Smooth muscle cell (in vitro differentiated cells): ENCODE measurements around the gene SUGCT. TPM values are rescaled to one million over a fixed set of nuclear protein-coding genes. Genes with fewer than 3 reads are reported as not detected.

Experiments
- DNase-seq: peaks from one replicate; lab custom pipeline; 2025; ENCODE audit not compliant: unreplicated experiment; lab: John Stamatoyannopoulos, UW
- H2AFZ ChIP-seq: fragments of 200-600 bp; sonication (generic); 2 replicates; pipeline ENCODE4 v1.6.0; 2016; ENCODE audit warnings: antibody characterized with exemption, low read depth, mild to moderate bottlenecking
- H3F3A ChIP-seq: fragments of 200-600 bp; sonication (generic); 2 replicates; pipeline ENCODE4 v1.6.0; 2017; ENCODE audit warnings: antibody characterized with exemption, low read depth
- H3K27ac ChIP-seq: fragments of 200-600 bp; sonication (generic); 2 replicates; pipeline ENCODE4 v1.5.1; 2016; ENCODE audit warnings: low read depth, mild to moderate bottlenecking
- H3K27me3 ChIP-seq: fragments of 200-600 bp; sonication (generic); 2 replicates; pipeline ENCODE4 v1.6.1; 2016; ENCODE audit warnings: low read depth, mild to moderate bottlenecking
- H3K36me3 ChIP-seq: fragments of 200-600 bp; sonication (generic); 2 replicates; pipeline ENCODE4 v1.5.1; 2016; ENCODE audit warnings: low read depth
- H3K4me1 ChIP-seq: fragments of 200-600 bp; sonication (generic); 2 replicates; pipeline ENCODE4 v1.5.1; 2016; ENCODE audit warnings: low read depth
- H3K4me2 ChIP-seq: fragments of 200-600 bp; sonication (generic); 2 replicates; pipeline ENCODE4 v1.6.0; 2016; ENCODE audit warnings: mild to moderate bottlenecking
- H3K4me3 ChIP-seq: fragments of 200-600 bp; sonication (generic); 2 replicates; pipeline ENCODE4 v1.5.1; 2016; ENCODE audit warnings: mild to moderate bottlenecking
- H3K79me2 ChIP-seq: fragments of 200-600 bp; sonication (generic); 2 replicates; pipeline ENCODE4 v1.6.0; 2016; ENCODE audit warnings: low read depth, mild to moderate bottlenecking
- H3K9ac ChIP-seq: fragments of 200-600 bp; sonication (generic); 2 replicates; pipeline ENCODE4 v1.6.0; 2016; ENCODE audit warnings: low read depth
- H3K9me3 ChIP-seq: fragments of 200-600 bp; sonication (generic); replicated peaks from 2 replicates; pipeline ENCODE4 v1.5.1; 2016; ENCODE audit warnings: low read depth
- H4K20me1 ChIP-seq: fragments of 200-600 bp; sonication (generic); 2 replicates; pipeline ENCODE4 v1.6.0; 2016; ENCODE audit warnings: low read depth
- WGBS: methylation state at CpG from one replicate; pipeline ENCODE4 v1.1.7; 2016; ENCODE audit warnings: low lambda C conversion rate; 5-methylcytosine and 5-hydroxymethylcytosine counted together
- polyA plus RNA-seq: library from polyadenylated mRNA; unstranded; fragments of >200 nt; fragmentation: Nextera tagmentation; extraction: Ambion mirVana; gene quantifications from 2 replicates; pipeline ENCODE4 v1.2.1, GENCODE V29; 2016
- total RNA-seq: library from RNA; depleted of rRNA; stranded (reverse); fragments of >200 nt; gene quantifications from 2 replicates; pipeline ENCODE4 v1.2.3, GENCODE V29; 2014
- TF ChIP-seq, protein P1 (sequence below): fragments of 200-600 bp; sonication (generic); IDR thresholded peaks from 2 replicates; pipeline ENCODE4 v1.5.1; 2017; ENCODE audit warnings: borderline replicate concordance, mild to moderate bottlenecking, antibody characterized with exemption; ENCODE audit not compliant: insufficient read depth, poor library complexity, severe bottlenecking

SUGCT gene
- total and polyA plus RNA-seq, 2 experiments from 2014 or later, result 16.9 to 65.8 TPM

- H3K79me2 ChIP-seq, result no peaks in the 10 kb centered on the region
- H3K4me2 ChIP-seq, result no peak overlapping the region
- H2AFZ ChIP-seq, result no peak overlapping the region
- peaks cover 6% of the 10 kb centered on the region for H3K9me3 ChIP-seq
- no peaks in the 10 kb centered on the region for H4K20me1 ChIP-seq
- TF ChIP-seq, protein P1, sequence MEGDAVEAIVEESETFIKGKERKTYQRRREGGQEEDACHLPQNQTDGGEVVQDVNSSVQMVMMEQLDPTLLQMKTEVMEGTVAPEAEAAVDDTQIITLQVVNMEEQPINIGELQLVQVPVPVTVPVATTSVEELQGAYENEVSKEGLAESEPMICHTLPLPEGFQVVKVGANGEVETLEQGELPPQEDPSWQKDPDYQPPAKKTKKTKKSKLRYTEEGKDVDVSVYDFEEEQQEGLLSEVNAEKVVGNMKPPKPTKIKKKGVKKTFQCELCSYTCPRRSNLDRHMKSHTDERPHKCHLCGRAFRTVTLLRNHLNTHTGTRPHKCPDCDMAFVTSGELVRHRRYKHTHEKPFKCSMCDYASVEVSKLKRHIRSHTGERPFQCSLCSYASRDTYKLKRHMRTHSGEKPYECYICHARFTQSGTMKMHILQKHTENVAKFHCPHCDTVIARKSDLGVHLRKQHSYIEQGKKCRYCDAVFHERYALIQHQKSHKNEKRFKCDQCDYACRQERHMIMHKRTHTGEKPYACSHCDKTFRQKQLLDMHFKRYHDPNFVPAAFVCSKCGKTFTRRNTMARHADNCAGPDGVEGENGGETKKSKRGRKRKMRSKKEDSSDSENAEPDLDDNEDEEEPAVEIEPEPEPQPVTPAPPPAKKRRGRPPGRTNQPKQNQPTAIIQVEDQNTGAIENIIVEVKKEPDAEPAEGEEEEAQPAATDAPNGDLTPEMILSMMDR, result no peak
- peaks cover 3% of the 10 kb centered on the region for H3F3A ChIP-seq
- no peaks in the 10 kb centered on the region for H3K4me1 ChIP-seq
- peak overlapping the region; percentile 69 for H3K27ac ChIP-seq
- no peaks in the 10 kb centered on the region for H3K36me3 ChIP-seq
- no peak for DNase-seq
- no peak overlapping the region for H3K4me3 ChIP-seq
- no peak overlapping the region for H3K9ac ChIP-seq
- no peaks in the 10 kb centered on the region for H3K27me3 ChIP-seq
Observed at GRCh38 chr7:40842641-40843040, 707.8 kb downstream of the SUGCT start.

DNA sequence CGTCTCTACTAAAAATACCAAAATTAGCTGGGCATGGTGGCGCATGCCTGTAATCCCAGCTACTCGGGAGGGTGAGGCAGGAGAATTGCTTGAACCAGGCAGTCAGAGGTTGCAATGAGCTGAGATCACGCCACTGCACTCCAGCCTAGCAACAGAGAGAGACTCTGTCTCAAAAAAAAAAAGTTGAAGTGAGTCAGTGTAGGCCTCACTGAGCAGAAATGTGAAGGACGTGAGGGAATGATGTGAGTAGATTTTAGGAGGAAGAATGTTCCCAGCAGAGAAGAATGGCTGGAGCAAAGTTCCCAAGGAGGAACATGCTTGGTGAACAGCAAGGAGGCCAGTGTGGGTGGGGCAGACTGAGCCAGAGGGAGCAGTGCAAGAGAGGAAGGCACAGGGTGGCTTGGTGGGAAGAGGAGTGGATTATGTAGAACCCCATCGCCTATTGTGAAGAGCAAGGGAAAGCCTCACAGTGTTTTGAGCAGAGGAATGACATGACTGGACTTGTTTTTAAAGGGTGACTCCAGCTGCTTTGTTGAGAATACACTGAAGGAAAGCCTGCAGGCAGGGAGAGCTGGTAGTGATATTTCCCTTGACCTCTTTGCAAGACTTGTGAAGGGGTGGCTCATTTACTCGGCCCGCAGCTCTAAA, 708.7 kb downstream of the SUGCT start:
- 80% methylated on average over 7 of the region's 8 CpGs for WGBS
- Histone ChIP-seq H3K79me2 (no peaks in the 10 kb centered on the region), H3K27ac (peak overlapping the region; percentile 69), H3K4me1 (no peaks in the 10 kb centered on the region), H2AFZ (no peak overlapping the region), H3K9ac (no peak overlapping the region), H3K36me3 (no peaks in the 10 kb centered on the region), H3K4me3 (no peak overlapping the region), H3K27me3 (no peaks in the 10 kb centered on the region), H4K20me1 (no peaks in the 10 kb centered on the region), H3K4me2 (no peak overlapping the region), H3F3A (peaks cover 3% of the 10 kb centered on the region), H3K9me3 (peaks cover 6% of the 10 kb centered on the region)
- no peak for DNase-seq
- TF ChIP-seq, protein P1, result no peak

GRCh38 chr7:40845943-40846342, 711.1 kb downstream of the SUGCT start:
- Histone ChIP-seq H3K4me1 (no peaks in the 10 kb centered on the region), H3F3A (no peaks in the 10 kb centered on the region), H3K4me3 (no peak overlapping the region), H3K9me3 (no peaks in the 10 kb centered on the region), H3K9ac (no peak overlapping the region), H3K4me2 (no peak overlapping the region), H3K27me3 (no peaks in the 10 kb centered on the region), H2AFZ (no peak overlapping the region), H3K36me3 (no peaks in the 10 kb centered on the region), H3K27ac (no peak overlapping the region), H3K79me2 (no peaks in the 10 kb centered on the region), H4K20me1 (no peaks in the 10 kb centered on the region)
- TF ChIP-seq, protein P1, result no peak
- WGBS, result 75% methylated on average over 6 of the region's 6 CpGs
- DNase-seq, result no peak

DNA sequence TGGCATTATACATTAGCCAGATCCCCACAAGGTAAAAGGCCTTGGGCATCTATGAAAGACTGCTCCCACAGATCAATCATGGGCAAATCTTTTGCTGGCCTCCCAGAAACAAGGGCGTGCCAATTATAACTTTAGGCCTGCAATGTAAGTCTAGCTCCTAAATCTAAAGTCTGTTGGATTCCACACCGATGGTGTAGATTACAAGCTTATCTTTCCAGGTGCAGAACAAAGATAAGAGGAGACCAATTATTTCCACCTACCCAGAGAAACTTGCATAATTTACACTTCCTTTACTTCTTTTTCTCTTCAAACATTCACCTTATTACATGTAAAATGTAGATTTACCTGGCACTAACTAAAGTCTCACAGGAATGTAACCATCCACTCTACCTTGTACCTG, 713.1 kb downstream of the SUGCT start:
- Histone ChIP-seq H3K9ac (no peak overlapping the region), H2AFZ (no peak overlapping the region), H3F3A (no peaks in the 10 kb centered on the region), H3K4me1 (no peaks in the 10 kb centered on the region), H3K4me3 (no peak overlapping the region), H3K27ac (no peak overlapping the region), H4K20me1 (no peaks in the 10 kb centered on the region), H3K4me2 (no peak overlapping the region), H3K79me2 (no peaks in the 10 kb centered on the region), H3K36me3 (no peaks in the 10 kb centered on the region), H3K27me3 (no peaks in the 10 kb centered on the region), H3K9me3 (no peaks in the 10 kb centered on the region)
- no peak for DNase-seq
- TF ChIP-seq, protein P1, result no peak
- 85% methylated on average over 2 of the region's 2 CpGs for WGBS
